Suprapubic skin (tissue), 4 donors: ENCODE data around the gene POLR1D. TPM values are rescaled to one million over a fixed set of nuclear protein-coding genes. Genes with fewer than 3 reads are reported as not detected.

ENCODE experiments used
- DNase-seq, 2 donors: peaks; one replicate each; pipeline ENCODE4 v3.0.0-alpha.2; 2019; ENCODE audit warnings: low spot score in 2 of 2
- H3K27ac ChIP-seq: fragments of 200-600 bp; sonication (generic); one replicate; pipeline ENCODE4 v1.5.1; 2019
- H3K27me3 ChIP-seq: fragments of 200-600 bp; sonication (generic); one replicate; pipeline ENCODE4 v1.5.1; 2019
- H3K36me3 ChIP-seq: fragments of 200-600 bp; sonication (generic); one replicate; pipeline ENCODE4 v1.5.1; 2019
- H3K4me1 ChIP-seq: fragments of 200-600 bp; sonication (generic); one replicate; pipeline ENCODE4 v1.5.1; 2019
- H3K4me3 ChIP-seq: fragments of 200-600 bp; sonication (generic); one replicate; pipeline ENCODE4 v1.5.1; 2019; ENCODE audit warnings: mild to moderate bottlenecking
- H3K9me3 ChIP-seq: fragments of 200-600 bp; sonication (generic); one replicate; pipeline ENCODE4 v1.5.1; 2019
- EP300 ChIP-seq: sonication (generic); formaldehyde crosslinking; IDR thresholded peaks from one replicate; pipeline ENCODE4 v1.6.1; 2017; ENCODE audit warnings: antibody characterized with exemption
- POLR2A ChIP-seq, 2 donors: fragments of 450-650 bp; IDR thresholded peaks; one replicate each; pipeline ENCODE4 v1.6.1; 2017; ENCODE audit warnings: antibody characterized with exemption in 2 of 2, mild to moderate bottlenecking in 2 of 2, moderate library complexity in 2 of 2
- POLR2AphosphoS5 ChIP-seq, 3 donors: sonication (generic); formaldehyde crosslinking; IDR thresholded peaks; one replicate each; pipeline ENCODE4 v1.6.1; 2017; ENCODE audit warnings: antibody characterized with exemption in 3 of 3
- WGBS: methylation state at CpG from one replicate; pipeline ENCODE4 v1.1.5; 2018; 5-methylcytosine and 5-hydroxymethylcytosine counted together
- total RNA-seq, 4 donors: library from RNA; depleted of rRNA; stranded (reverse); fragments of >200 nt; gene quantifications; one replicate each; pipeline ENCODE4 v1.1.0, GENCODE V29; 2016
- TF ChIP-seq, protein P1 (sequence below), 2 donors: fragments of 200-600 bp in 1 of 2; fragments of 450-650 bp in 1 of 2; sonication (generic) in 1 of 2; IDR thresholded peaks; one replicate each; pipeline ENCODE4 v1.5.1; 2016 to 2019; ENCODE audit warnings: antibody characterized with exemption in 2 of 2, mild to moderate bottlenecking in 1 of 2, moderate library complexity in 1 of 2

POLR1D gene
- total RNA-seq, 4 donors from 2014 or later: 148 to 197 (median 177) TPM

DNA sequence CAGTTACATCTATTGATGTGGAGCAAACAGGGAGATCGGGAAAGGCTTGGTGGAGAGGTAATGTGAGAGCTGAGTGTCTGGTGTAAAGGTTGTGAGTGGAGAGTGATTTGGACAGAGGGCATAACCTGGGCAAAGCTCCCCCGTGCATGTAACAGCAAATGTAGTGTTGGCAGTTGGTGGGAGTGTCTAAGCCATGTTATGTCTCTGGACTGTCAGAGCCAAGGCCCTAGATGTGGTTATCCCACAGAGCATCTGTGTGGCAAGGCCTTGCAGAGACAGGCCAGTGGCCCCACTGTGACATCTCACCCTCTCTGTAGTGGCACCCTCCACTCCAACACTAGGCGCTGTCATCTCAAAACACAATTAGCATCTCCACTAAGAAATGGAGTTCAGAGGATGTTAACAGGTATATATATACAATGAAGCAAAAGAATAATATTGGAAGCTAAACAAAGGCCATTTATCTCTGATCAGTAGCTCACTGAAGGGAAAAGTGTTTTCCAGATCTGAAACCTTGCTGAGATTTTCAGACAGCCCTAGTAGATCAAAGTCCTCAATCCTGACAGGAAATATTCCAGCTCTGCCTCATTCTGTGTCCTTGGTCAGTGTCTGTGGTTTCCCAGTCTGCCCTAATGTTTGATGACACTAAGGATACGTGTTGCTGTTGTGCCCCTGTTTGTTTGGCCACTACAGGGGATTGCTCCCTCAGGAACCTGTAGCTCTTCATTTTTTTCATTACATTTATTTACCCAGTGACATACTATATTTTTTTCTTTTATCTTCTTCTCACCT is 20.2 kb downstream of the POLR1D start:
- peaks cover 67% of the 10 kb centered on the region for H3K4me1 ChIP-seq
- 84% methylated on average over 4 of the region's 4 CpGs for WGBS

DNA sequence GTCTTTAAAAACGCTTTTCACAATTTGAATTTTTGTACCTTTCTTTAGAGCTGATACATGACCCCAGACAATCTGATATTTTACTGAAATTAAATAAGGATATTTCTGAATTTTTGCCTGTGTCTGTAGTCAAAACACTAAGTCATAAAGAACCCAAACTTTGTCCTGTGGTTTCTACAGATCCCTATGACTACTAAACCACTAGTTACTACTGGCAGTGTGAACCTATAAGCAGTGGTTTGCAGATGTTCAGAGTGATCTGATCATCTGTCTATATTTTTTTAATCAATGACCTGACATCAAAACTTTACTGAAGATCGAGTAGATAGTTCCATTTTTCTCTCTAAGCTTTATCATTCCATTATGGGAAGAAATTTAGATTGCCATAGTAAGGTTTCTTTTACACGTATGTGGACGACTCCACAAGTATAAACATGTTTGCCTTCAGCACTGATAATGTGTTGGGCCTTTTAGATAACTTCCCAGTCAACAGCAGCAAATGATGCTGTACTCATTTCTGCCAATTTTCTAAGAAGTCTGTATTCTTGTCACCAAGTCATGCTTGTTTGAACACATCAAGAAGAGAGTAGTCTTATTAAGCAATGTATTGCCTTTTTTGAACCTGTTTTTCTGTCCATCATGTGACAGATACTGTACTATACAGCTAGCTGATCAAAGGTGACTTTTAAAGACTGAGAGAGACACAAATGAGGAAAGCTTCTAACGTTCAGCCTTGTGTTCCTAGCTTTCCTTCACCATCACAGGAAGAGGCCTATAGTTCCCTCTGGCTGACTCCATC is 21.8 kb downstream of the POLR1D start:
- Histone ChIP-seq H3K27me3 (no peaks in the 10 kb centered on the region), H3K4me1 (peaks cover 54% of the 10 kb centered on the region), H3K4me3 (no peak overlapping the region), H3K9me3 (no peaks in the 10 kb centered on the region), H3K36me3 (peaks cover 4% of the 10 kb centered on the region), H3K27ac (peak overlapping the region; percentile 62)
- DNase-seq: no peak
- WGBS: 60% methylated on average over 5 of the region's 5 CpGs
- TF ChIP-seq EP300 (no peak), POLR2AphosphoS5 (IDR thresholded peaks at IDR 0.05) (no peak)

More for the DNA sequence above, 20.2 kb downstream of the POLR1D start:
- no peak for DNase-seq
- Histone ChIP-seq H3K36me3 (no peaks in the 10 kb centered on the region), H3K27ac (no peak overlapping the region), H3K9me3 (no peaks in the 10 kb centered on the region), H3K4me3 (no peak overlapping the region), H3K27me3 (no peaks in the 10 kb centered on the region)
- no peak for TF ChIP-seq EP300
- TF ChIP-seq POLR2A (IDR thresholded peaks at IDR 0.05): no peak
- no peak for TF ChIP-seq POLR2AphosphoS5 (IDR thresholded peaks at IDR 0.05)
- TF ChIP-seq, protein P1, sequence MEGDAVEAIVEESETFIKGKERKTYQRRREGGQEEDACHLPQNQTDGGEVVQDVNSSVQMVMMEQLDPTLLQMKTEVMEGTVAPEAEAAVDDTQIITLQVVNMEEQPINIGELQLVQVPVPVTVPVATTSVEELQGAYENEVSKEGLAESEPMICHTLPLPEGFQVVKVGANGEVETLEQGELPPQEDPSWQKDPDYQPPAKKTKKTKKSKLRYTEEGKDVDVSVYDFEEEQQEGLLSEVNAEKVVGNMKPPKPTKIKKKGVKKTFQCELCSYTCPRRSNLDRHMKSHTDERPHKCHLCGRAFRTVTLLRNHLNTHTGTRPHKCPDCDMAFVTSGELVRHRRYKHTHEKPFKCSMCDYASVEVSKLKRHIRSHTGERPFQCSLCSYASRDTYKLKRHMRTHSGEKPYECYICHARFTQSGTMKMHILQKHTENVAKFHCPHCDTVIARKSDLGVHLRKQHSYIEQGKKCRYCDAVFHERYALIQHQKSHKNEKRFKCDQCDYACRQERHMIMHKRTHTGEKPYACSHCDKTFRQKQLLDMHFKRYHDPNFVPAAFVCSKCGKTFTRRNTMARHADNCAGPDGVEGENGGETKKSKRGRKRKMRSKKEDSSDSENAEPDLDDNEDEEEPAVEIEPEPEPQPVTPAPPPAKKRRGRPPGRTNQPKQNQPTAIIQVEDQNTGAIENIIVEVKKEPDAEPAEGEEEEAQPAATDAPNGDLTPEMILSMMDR (IDR thresholded peaks at IDR 0.05): no peak

DNA sequence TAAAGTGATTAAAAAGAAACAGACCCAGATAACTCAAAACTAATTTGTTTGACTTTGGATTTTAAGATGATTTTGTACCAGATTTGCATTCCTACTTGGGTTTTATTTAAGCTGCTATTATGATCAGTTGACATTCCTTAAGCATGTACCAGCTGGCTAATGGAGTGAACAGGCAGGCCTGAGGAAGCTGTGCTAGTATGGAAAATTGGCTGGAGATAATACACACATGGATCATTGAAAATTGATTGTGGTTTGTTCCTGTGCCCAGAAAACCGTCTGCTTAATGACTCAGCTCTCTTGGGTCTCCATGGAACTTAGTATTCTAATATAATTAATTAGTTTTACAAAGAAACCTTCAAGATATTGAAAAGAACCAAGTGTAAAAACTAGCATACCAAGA is 22.6 kb downstream of the POLR1D start:
- no peaks in the 10 kb centered on the region for H3K9me3 ChIP-seq
- DNase-seq: no peak
- H3K36me3 ChIP-seq: peaks cover 12% of the 10 kb centered on the region
- TF ChIP-seq EP300 (no peak), POLR2A (IDR thresholded peaks at IDR 0.05) (no peak), POLR2AphosphoS5 (IDR thresholded peaks at IDR 0.05) (no peak)
- TF ChIP-seq, protein P1 (IDR thresholded peaks at IDR 0.05): no peak
- H3K27me3 ChIP-seq: no peaks in the 10 kb centered on the region
- H3K27ac ChIP-seq: peak overlapping the region; percentile 62
- 0% methylated on average over 1 of the region's 1 CpG for WGBS
- peaks cover 46% of the 10 kb centered on the region for H3K4me1 ChIP-seq
- no peak overlapping the region for H3K4me3 ChIP-seq

DNA sequence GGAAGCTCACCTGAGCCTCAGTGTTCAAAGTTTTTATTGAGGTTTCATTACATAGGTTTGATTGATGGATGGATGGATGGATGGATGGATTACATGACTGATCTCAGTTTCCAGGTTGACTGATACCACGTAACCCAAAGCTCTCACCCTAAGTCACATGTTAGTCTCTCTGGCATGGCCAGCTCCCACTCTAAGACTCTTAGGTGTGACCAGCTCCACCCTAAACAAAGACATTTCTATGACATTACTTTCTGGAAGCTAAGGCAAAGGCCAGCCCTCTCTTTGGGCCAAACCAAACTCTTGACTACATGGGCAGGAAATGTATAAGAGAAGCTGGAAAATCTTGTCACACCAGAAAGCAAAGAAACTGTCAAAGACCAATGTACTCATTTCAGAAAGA is 28.6 kb downstream of the POLR1D start:
- no peak overlapping the region for H3K27ac ChIP-seq
- no peaks in the 10 kb centered on the region for H3K27me3 ChIP-seq
- peaks cover 6% of the 10 kb centered on the region for H3K9me3 ChIP-seq
- no peak overlapping the region for H3K4me3 ChIP-seq
- peaks cover 37% of the 10 kb centered on the region for H3K36me3 ChIP-seq
- peaks cover 24% of the 10 kb centered on the region for H3K4me1 ChIP-seq
- 91% methylated on average over 1 of the region's 1 CpG for WGBS
- no peak for TF ChIP-seq POLR2A (IDR thresholded peaks at IDR 0.05)
- no peak for TF ChIP-seq EP300
- no peak for TF ChIP-seq POLR2AphosphoS5 (IDR thresholded peaks at IDR 0.05)
- TF ChIP-seq, protein P1 (IDR thresholded peaks at IDR 0.05): no peak
- DNase-seq: no peak

DNA sequence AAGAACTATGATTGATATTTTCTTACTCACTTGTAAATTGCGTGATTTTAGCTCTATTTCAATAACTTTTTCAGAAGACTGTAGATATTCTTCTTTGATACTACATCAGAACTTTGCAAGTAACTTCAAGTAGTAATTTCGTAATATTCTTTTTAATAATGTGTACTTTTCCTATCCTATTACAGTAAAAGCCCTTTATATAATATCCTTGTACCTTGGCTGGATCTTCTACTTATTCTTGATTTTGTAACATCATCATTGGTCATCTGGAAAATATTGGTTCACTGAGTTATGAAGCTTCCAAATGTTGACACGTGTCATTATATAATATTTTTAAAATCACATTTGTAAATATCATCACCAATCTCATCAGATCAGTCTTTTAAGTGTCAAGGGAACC is 32.4 kb downstream of the POLR1D start:
- H3K27ac ChIP-seq: no peak overlapping the region
- DNase-seq: no peak
- 68% methylated on average over 3 of the region's 3 CpGs for WGBS
- peaks cover 34% of the 10 kb centered on the region for H3K4me1 ChIP-seq
- H3K4me3 ChIP-seq: no peak overlapping the region
- peaks cover 6% of the 10 kb centered on the region for H3K9me3 ChIP-seq
- H3K27me3 ChIP-seq: no peaks in the 10 kb centered on the region
- no peak for TF ChIP-seq POLR2A (IDR thresholded peaks at IDR 0.05)
- TF ChIP-seq POLR2AphosphoS5 (IDR thresholded peaks at IDR 0.05): no peak
- no peak for TF ChIP-seq EP300
- TF ChIP-seq, protein P1 (IDR thresholded peaks at IDR 0.05): no peak
- peaks cover 28% of the 10 kb centered on the region for H3K36me3 ChIP-seq
